ENCODE measurements around the gene DUOXA1.
"Not testable (repeated sequence)": the region's sequence is repeated elsewhere in the genome, so short reads cannot be mapped to it uniquely, and the experiment has no call there.

Gene DUOXA1

GRCh38 chr15:45150481-45150880 is 20.8 kb upstream of the DUOXA1 start:
- DNase-seq, result peak; percentile 25

GRCh38 chr15:45149060-45149459 is 19.4 kb upstream of the DUOXA1 start:
- no peak for DNase-seq

GRCh38 chr15:45148076-45149059 is 18.7 kb upstream of the DUOXA1 start:
- no peak for DNase-seq

- DNase-seq, result no peak
Measured at GRCh38 chr15:45147606-45148005, 17.9 kb upstream of the DUOXA1 start.

- no peak for DNase-seq
Measured at GRCh38 chr15:45146405-45146804, 16.7 kb upstream of the DUOXA1 start.

- no peak for DNase-seq
Measured at GRCh38 chr15:45144775-45145174, 15.1 kb upstream of the DUOXA1 start.

GRCh38 chr15:45143946-45144345 is 14.3 kb upstream of the DUOXA1 start:
- DNase-seq, result no peak

- DNase-seq, result no peak
Measured at GRCh38 chr15:45143056-45143455, 13.4 kb upstream of the DUOXA1 start.

GRCh38 chr15:45141386-45141785 is 11.7 kb upstream of the DUOXA1 start:
- DNase-seq, result no peak

- no peak for DNase-seq
Measured at GRCh38 chr15:45140557-45141250, 11.0 kb upstream of the DUOXA1 start.

- DNase-seq, result no peak
Measured at GRCh38 chr15:45139770-45140169, 10.1 kb upstream of the DUOXA1 start.

- no peak for DNase-seq
Measured at GRCh38 chr15:45138814-45139765, 9.4 kb upstream of the DUOXA1 start.

- no peak for DNase-seq
Measured at GRCh38 chr15:45137703-45138102, 8.0 kb upstream of the DUOXA1 start.

- DNase-seq, result no peak
Measured at GRCh38 chr15:45136378-45136764, 6.7 kb upstream of the DUOXA1 start.

- DNase-seq, result not testable (repeated sequence)
Measured at GRCh38 chr15:45135705-45136377, 6.2 kb upstream of the DUOXA1 start.

GRCh38 chr15:45134682-45135604 is 5.3 kb upstream of the DUOXA1 start:
- DNase-seq, result no peak

GRCh38 chr15:45134046-45134445 is 4.4 kb upstream of the DUOXA1 start:
- DNase-seq, result no peak

GRCh38 chr15:45133561-45133920 is 3.9 kb upstream of the DUOXA1 start:
- DNase-seq, result no peak

- DNase-seq, result no peak
Measured at GRCh38 chr15:45132844-45133560, 3.3 kb upstream of the DUOXA1 start.

GRCh38 chr15:45131510-45131909 is 1.8 kb upstream of the DUOXA1 start:
- DNase-seq, result no peak

Data from fibroblast of upper back skin (primary cell).